A673 (cell line): ENCODE data around the gene CCDC186. TPM values are rescaled to one million over a fixed set of nuclear protein-coding genes. Genes with fewer than 3 reads are reported as not detected.

ENCODE experiments used
- BruUV-seq: library from RNA; stranded (reverse); fragments of 400-500 nt; replicated peaks from 2 replicates; lab custom pipeline; 2021; lab: Mats Ljungman, UMichigan
- CTCF ChIA-PET: fragments of 300-600 bp; sonication (Branson Sonifier 250); formaldehyde crosslinking; loops from one replicate; lab custom pipeline; 2022; ENCODE audit warnings: antibody characterized with exemption; lab: Charles Lee
- POLR2A ChIA-PET: fragments of 300-600 bp; sonication (Branson Sonifier 250); formaldehyde crosslinking; loops from one replicate; lab custom pipeline; 2022; ENCODE audit warnings: antibody characterized with exemption; ENCODE audit not compliant: low non-redundant PET; lab: Charles Lee
- DNase-seq: peaks from one replicate; pipeline ENCODE4 v3.0.0-alpha.2; 2015; ENCODE audit warnings: low spot score
- H3K27ac ChIP-seq: fragments of 200-600 bp; sonication (generic); 2 replicates; pipeline ENCODE4 v1.5.1; 2016; ENCODE audit warnings: mixed run types, low read depth, mild to moderate bottlenecking, mixed read lengths, antibody characterized with exemption, low read length; ENCODE audit not compliant: poor library complexity, severe bottlenecking
- H3K27me3 ChIP-seq: fragments of 200-600 bp; sonication (generic); replicated peaks from 2 replicates; pipeline ENCODE4 v1.6.1; 2017; ENCODE audit warnings: mixed run types, low read depth, mild to moderate bottlenecking, mixed read lengths, antibody characterized with exemption, low read length; ENCODE audit not compliant: insufficient read depth, poor library complexity
- H3K36me3 ChIP-seq: fragments of 200-600 bp; sonication (generic); 2 replicates; pipeline ENCODE4 v1.6.1; 2016; ENCODE audit warnings: mixed run types, mild to moderate bottlenecking, mixed read lengths, antibody characterized with exemption, low read length; ENCODE audit not compliant: insufficient read depth, poor library complexity, severe bottlenecking
- H3K4me1 ChIP-seq: fragments of 200-600 bp; sonication (generic); 2 replicates; pipeline ENCODE4 v1.6.1; 2017; ENCODE audit warnings: mixed run types, mild to moderate bottlenecking, mixed read lengths, antibody characterized with exemption, low read length; ENCODE audit not compliant: insufficient read depth, poor library complexity, severe bottlenecking
- H3K4me3 ChIP-seq: fragments of 200-600 bp; sonication (generic); 2 replicates; pipeline ENCODE4 v1.5.1; 2016; ENCODE audit warnings: low read depth, mixed run types, mild to moderate bottlenecking, mixed read lengths, low read length; ENCODE audit not compliant: poor library complexity, severe bottlenecking
- H3K9me3 ChIP-seq: fragments of 200-600 bp; sonication (generic); 2 replicates; pipeline ENCODE4 v1.6.1; 2016; ENCODE audit warnings: mixed run types, low read depth, mild to moderate bottlenecking, mixed read lengths, antibody characterized with exemption, low read length; ENCODE audit not compliant: poor library complexity, severe bottlenecking
- CTCF ChIP-seq: fragments of 300-800, 200-600 bp; sonication (generic); conservative IDR thresholded peaks from 2 replicates; pipeline ENCODE4 v1.5.1; 2017; ENCODE audit warnings: low read depth, mild to moderate bottlenecking, antibody characterized with exemption, low read length, moderate library complexity, mixed read lengths
- EZH2 ChIP-seq: fragments of 200-600 bp; sonication (generic); IDR thresholded peaks from 2 replicates; pipeline ENCODE4 v1.6.1; 2017; ENCODE audit warnings: borderline replicate concordance, low read depth, mild to moderate bottlenecking, mixed read lengths, antibody characterized with exemption, low read length; ENCODE audit not compliant: poor library complexity, severe bottlenecking
- intact Hi-C: fragments of 100-400 bp; cut with micrococcal nuclease; formaldehyde crosslinking; loops from one replicate; pipeline ENCODE4 v1.10.0; 2022; ENCODE audit not compliant: unreplicated experiment
- total RNA-seq: library from RNA; stranded (reverse); gene quantifications from 2 replicates; pipeline ENCODE4 v1.2.3, GENCODE V29; 2021

The CCDC186 gene
- total RNA-seq, 1 experiment from 2014 or later: 10.9 TPM

DNA sequence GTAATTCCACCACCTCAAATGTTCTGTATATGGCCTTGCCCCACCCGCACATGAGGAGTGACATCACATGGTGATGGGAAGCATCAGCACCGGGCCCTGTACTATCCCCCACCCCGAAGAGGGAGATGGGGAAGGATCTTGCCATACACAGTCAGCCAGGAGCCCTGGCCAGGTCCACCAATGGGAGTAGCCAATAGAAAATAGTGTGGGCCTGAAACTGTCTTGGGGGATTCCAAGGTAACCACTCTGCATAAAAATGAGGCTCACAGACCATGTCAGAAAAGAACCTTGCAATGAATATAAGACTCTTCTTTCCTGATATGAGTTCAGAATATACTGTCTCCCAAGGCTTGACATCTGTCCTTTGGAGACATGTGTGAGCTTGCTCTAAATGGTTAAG is 79.2 kb downstream of the CCDC186 start:
- Histone ChIP-seq H3K27ac (no peak overlapping the region), H3K4me3 (no peak overlapping the region), H3K27me3 (no peaks in the 10 kb centered on the region), H3K36me3 (no peaks in the 10 kb centered on the region), H3K9me3 (peaks cover 3% of the 10 kb centered on the region), H3K4me1 (peaks cover 29% of the 10 kb centered on the region)
- ChIA-PET POLR2A (no interaction called here), CTCF (no interaction called here)
- no peak for DNase-seq
- intact Hi-C loops: no loop called here
- BruUV-seq: no TSS peak
- TF ChIP-seq CTCF (no peak), EZH2 (no peak)

DNA sequence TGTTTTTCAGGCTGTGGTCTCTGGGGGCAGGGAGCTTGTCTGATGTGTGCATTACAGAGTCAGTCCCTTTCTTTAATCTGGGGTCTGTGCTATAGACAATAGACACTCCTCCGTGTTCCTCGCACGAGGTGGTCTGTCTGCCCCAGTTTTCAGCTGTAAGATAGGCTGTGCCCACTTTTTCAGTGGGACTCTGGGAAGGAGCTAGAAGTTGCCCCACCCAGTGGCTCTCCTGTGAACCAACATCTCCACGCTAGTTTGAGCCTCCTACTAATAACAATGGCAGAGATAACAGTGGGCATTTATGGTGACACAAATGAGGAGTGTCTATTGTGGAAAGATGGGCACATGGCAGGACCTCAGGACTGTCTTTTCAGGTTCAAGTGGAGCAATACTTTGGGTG is 86.3 kb downstream of the CCDC186 start:
- Histone ChIP-seq H3K9me3 (no peaks in the 10 kb centered on the region), H3K27ac (no peak overlapping the region), H3K4me3 (no peak overlapping the region), H3K36me3 (no peaks in the 10 kb centered on the region), H3K4me1 (no peaks in the 10 kb centered on the region), H3K27me3 (no peaks in the 10 kb centered on the region)
- ChIA-PET CTCF (interaction anchor here (0.7 to 0.9 kb wide), 2 partner anchors 13 to 15 kb away, joined by 3 read pairs; no protein-coding TSS in a partner anchor), POLR2A (interaction anchor here (0.5 kb wide), 1 partner anchor 285 kb away, joined by 7 read pairs; no protein-coding TSS in a partner anchor)
- no peak for DNase-seq
- peak; percentile 22; the same call in 1 of the 2 replicates for TF ChIP-seq CTCF
- no peak for TF ChIP-seq EZH2
- BruUV-seq: no TSS peak
- intact Hi-C loops: no loop called here

- ChIA-PET POLR2A (no interaction called here), CTCF (interaction anchor here (0.7 to 0.9 kb wide), 2 partner anchors 14 to 16 kb away, joined by 3 read pairs; no protein-coding TSS in a partner anchor)
- H3K27ac ChIP-seq: no peak overlapping the region
- H3K9me3 ChIP-seq: no peaks in the 10 kb centered on the region
- H3K4me3 ChIP-seq: no peak overlapping the region
- H3K36me3 ChIP-seq: no peaks in the 10 kb centered on the region
- DNase-seq: no peak
- H3K27me3 ChIP-seq: no peaks in the 10 kb centered on the region
- intact Hi-C loops: no loop called here
- BruUV-seq: no TSS peak
- H3K4me1 ChIP-seq: no peaks in the 10 kb centered on the region
- TF ChIP-seq EZH2 (no peak), CTCF (peak; percentile 7; the same call in 1 of the 2 replicates)
Measured at GRCh38 chr10:114087255-114087654, 86.7 kb downstream of the CCDC186 start.
